ENCODE data around the gene AAMDC.
"Not testable (repeated sequence)": the region's sequence is repeated elsewhere in the genome, so short reads cannot be mapped to it uniquely, and the experiment has no call there.

AAMDC gene

GRCh38 chr11:77815459-77815858 lies 5.5 kb upstream of the AAMDC start:
- no peak for TF ChIP-seq CTCF (IDR thresholded peaks at IDR 0.05; ENCODE audit: low read depth, low read length, missing control alignments)
- no peak overlapping the region for H3K4me3 ChIP-seq (ENCODE audit: low read depth, low read length)
- no peak for DNase-seq (ENCODE audit: low read depth)
- in situ Hi-C loops (cut with HindIII; ENCODE audit: low sequenced_read_pairs) = no loop called here

- peak; percentile 74 for DNase-seq (ENCODE audit: low read depth)
- peak; percentile 34 for TF ChIP-seq CTCF (IDR thresholded peaks at IDR 0.05; ENCODE audit: low read depth, low read length, missing control alignments)
- in situ Hi-C loops (cut with HindIII; ENCODE audit: low sequenced_read_pairs) = no loop called here
- H3K4me3 ChIP-seq (ENCODE audit: low read depth, low read length) = peak overlapping the region; percentile 92
These were observed 1.5 kb upstream of the AAMDC start for GRCh38 chr11:77819411-77819920.

GRCh38 chr11:77819921-77820564 lies 901 bp upstream of the AAMDC start:
- in situ Hi-C loops (cut with HindIII; ENCODE audit: low sequenced_read_pairs) = no loop called here
- no peak for TF ChIP-seq CTCF (IDR thresholded peaks at IDR 0.05; ENCODE audit: low read depth, low read length, missing control alignments)
- DNase-seq (ENCODE audit: low read depth) = no peak

GRCh38 chr11:77821349-77821851 lies 456 bp downstream of the AAMDC start:
- no peak for TF ChIP-seq CTCF (IDR thresholded peaks at IDR 0.05; ENCODE audit: low read depth, low read length, missing control alignments)
- in situ Hi-C loops (cut with HindIII; ENCODE audit: low sequenced_read_pairs) = no loop called here
- H3K4me3 ChIP-seq (ENCODE audit: low read depth, low read length) = peak overlapping the region; percentile 92
- no peak for DNase-seq (ENCODE audit: low read depth)

More at GRCh38 chr11:77819921-77820564, 901 bp upstream of the AAMDC start:
- H3K4me3 ChIP-seq (ENCODE audit: low read depth, low read length) = peak overlapping the region; percentile 92

- DNase-seq (ENCODE audit: low read depth) = not testable (repeated sequence)
- H3K4me3 ChIP-seq (ENCODE audit: low read depth, low read length) = peak overlapping the region; percentile 92
These were observed 1.2 kb downstream of the AAMDC start for GRCh38 chr11:77822126-77822525.

GRCh38 chr11:77823775-77824174 lies 2.8 kb downstream of the AAMDC start:
- in situ Hi-C loops (cut with HindIII; ENCODE audit: low sequenced_read_pairs) = no loop called here
- DNase-seq (ENCODE audit: low read depth) = no peak
- H3K4me3 ChIP-seq (ENCODE audit: low read depth, low read length) = no peak overlapping the region
- TF ChIP-seq CTCF (IDR thresholded peaks at IDR 0.05; ENCODE audit: low read depth, low read length, missing control alignments) = no peak

More at GRCh38 chr11:77822126-77822525, 1.2 kb downstream of the AAMDC start:
- in situ Hi-C loops (cut with HindIII; ENCODE audit: low sequenced_read_pairs) = not testable (repeated sequence)

- DNase-seq (ENCODE audit: low read depth) = no peak
- in situ Hi-C loops (cut with HindIII; ENCODE audit: low sequenced_read_pairs) = no loop called here
- no peak overlapping the region for H3K4me3 ChIP-seq (ENCODE audit: low read depth, low read length)
- no peak for TF ChIP-seq CTCF (IDR thresholded peaks at IDR 0.05; ENCODE audit: low read depth, low read length, missing control alignments)
These were observed 8.0 kb downstream of the AAMDC start for GRCh38 chr11:77828926-77829325.

Measured in astrocyte of the cerebellum (primary cell).